Measurements from ENCODE around the gene NELL2.
"Not testable (repeated sequence)": the region's sequence is repeated elsewhere in the genome, so short reads cannot be mapped to it uniquely, and the experiment has no call there.

NELL2 gene

GRCh38 chr12:44875954-44876543, at the start of gene NELL2:
Gene NELL2 (minus strand): TSS chr12:44876315. CDS start chr12:44875869, 446 bp downstream.
- H3K27ac ChIP-seq: no peak within 1 kb of the TSS
- no peak for DNase-seq (ENCODE audit: low read depth, low spot score)

GRCh38 chr12:44921736-44922135, 45.6 kb upstream of the NELL2 start:
- no peak for DNase-seq (ENCODE audit: low read depth, low spot score)
- H3K27ac ChIP-seq: no peak overlapping the region

GRCh38 chr12:44917141-44917540, 41.0 kb upstream of the NELL2 start:
- no peak for DNase-seq (ENCODE audit: low read depth, low spot score)
- no peak overlapping the region for H3K27ac ChIP-seq

- H3K27ac ChIP-seq: no peak overlapping the region
Observed at GRCh38 chr12:44915958-44916357, 39.8 kb upstream of the NELL2 start.

GRCh38 chr12:44904321-44904720, 28.2 kb upstream of the NELL2 start:
- no peak for DNase-seq (ENCODE audit: low read depth, low spot score)
- no peak overlapping the region for H3K27ac ChIP-seq

More at GRCh38 chr12:44915958-44916357, 39.8 kb upstream of the NELL2 start:
- DNase-seq (ENCODE audit: low read depth, low spot score): no peak

GRCh38 chr12:44898108-44898507, 22.0 kb upstream of the NELL2 start:
- not testable (repeated sequence) for DNase-seq (ENCODE audit: low read depth, low spot score); H3K27ac ChIP-seq

GRCh38 chr12:44889926-44890325, 13.8 kb upstream of the NELL2 start:
- no peak overlapping the region for H3K27ac ChIP-seq
- no peak for DNase-seq (ENCODE audit: low read depth, low spot score)

GRCh38 chr12:44889162-44889561, 13.0 kb upstream of the NELL2 start:
- no peak overlapping the region for H3K27ac ChIP-seq
- DNase-seq (ENCODE audit: low read depth, low spot score): no peak

GRCh38 chr12:44885902-44886301, 9.8 kb upstream of the NELL2 start:
- no peak overlapping the region for H3K27ac ChIP-seq
- no peak for DNase-seq (ENCODE audit: low read depth, low spot score)

GRCh38 chr12:44881197-44881596, 5.1 kb upstream of the NELL2 start:
- no peak overlapping the region for H3K27ac ChIP-seq
- DNase-seq (ENCODE audit: low read depth, low spot score): no peak

GRCh38 chr12:44876544-44877410, 662 bp upstream of the NELL2 start:
- DNase-seq (ENCODE audit: low read depth, low spot score): peak; percentile 0
- no peak overlapping the region for H3K27ac ChIP-seq

- no peak for DNase-seq (ENCODE audit: low read depth, low spot score)
- no peak overlapping the region for H3K27ac ChIP-seq
Observed at GRCh38 chr12:44875417-44875953, 630 bp downstream of the NELL2 start.

GRCh38 chr12:44874981-44875416, 1.1 kb downstream of the NELL2 start:
- no peak overlapping the region for H3K27ac ChIP-seq
- no peak for DNase-seq (ENCODE audit: low read depth, low spot score)

GRCh38 chr12:44873898-44874297, 2.2 kb downstream of the NELL2 start:
- H3K27ac ChIP-seq: no peak overlapping the region
- no peak for DNase-seq (ENCODE audit: low read depth, low spot score)

- DNase-seq (ENCODE audit: low read depth, low spot score): no peak
- no peak overlapping the region for H3K27ac ChIP-seq
Observed at GRCh38 chr12:44869503-44869902, 6.6 kb downstream of the NELL2 start.

GRCh38 chr12:44863867-44864266, 12.2 kb downstream of the NELL2 start:
- H3K27ac ChIP-seq: no peak overlapping the region
- no peak for DNase-seq (ENCODE audit: low read depth, low spot score)

GRCh38 chr12:44859998-44860689, 16.0 kb downstream of the NELL2 start:
- no peak overlapping the region for H3K27ac ChIP-seq
- DNase-seq (ENCODE audit: low read depth, low spot score): no peak

- no peak overlapping the region for H3K27ac ChIP-seq
- DNase-seq (ENCODE audit: low read depth, low spot score): no peak
Observed at GRCh38 chr12:44858226-44858855, 17.8 kb downstream of the NELL2 start.

- no peak for DNase-seq (ENCODE audit: low read depth, low spot score)
- H3K27ac ChIP-seq: no peak overlapping the region
Observed at GRCh38 chr12:44852483-44852882, 23.6 kb downstream of the NELL2 start.

GRCh38 chr12:44851586-44851985, 24.5 kb downstream of the NELL2 start:
- no peak overlapping the region for H3K27ac ChIP-seq
- no peak for DNase-seq (ENCODE audit: low read depth, low spot score)

All from epithelial cell of prostate (primary cell).